Measurements from ENCODE around the gene VWA2.

DNA sequence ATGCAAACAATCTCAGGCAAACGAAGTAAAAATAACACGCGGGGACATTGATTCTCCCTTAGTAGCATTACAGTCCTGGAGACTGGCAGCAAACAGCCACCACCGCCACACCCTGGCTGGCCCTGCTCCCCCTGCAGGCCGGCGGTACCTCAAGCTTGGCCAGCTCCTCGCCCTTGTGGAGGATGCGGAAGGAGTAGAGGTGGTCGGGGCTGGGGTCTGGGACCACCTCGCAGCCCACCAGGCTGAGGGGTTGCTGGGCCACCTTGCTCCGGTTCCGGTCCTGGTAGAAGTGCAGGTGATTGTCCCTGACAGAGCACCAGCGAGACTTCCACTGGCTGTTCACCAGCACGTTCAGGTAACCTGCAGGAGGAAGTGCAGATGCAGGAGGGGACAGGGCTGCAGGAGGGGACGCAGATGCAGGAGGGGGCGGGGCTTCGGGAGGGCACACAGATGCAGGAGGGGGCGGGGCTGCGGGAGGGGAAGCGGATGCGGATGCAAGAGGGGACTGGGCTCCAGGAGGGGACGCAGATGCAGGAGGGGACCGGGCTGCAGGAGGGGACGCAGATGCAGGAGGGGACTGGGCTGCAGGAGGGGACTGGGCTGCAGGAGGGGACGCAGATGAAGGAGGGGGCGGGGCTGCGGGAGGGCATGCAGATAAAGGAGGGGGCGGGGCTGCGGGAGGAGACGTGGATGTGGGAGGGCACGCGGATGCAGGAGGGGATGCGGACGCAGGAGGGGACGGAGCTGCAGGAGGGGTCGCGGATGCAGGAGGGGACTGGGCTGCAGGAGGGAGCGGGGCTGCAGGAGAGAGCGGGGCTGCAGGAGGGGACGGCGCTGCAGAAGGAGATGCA is 65.7 kb downstream of the VWA2 start:
- TF ChIP-seq, protein P1, sequence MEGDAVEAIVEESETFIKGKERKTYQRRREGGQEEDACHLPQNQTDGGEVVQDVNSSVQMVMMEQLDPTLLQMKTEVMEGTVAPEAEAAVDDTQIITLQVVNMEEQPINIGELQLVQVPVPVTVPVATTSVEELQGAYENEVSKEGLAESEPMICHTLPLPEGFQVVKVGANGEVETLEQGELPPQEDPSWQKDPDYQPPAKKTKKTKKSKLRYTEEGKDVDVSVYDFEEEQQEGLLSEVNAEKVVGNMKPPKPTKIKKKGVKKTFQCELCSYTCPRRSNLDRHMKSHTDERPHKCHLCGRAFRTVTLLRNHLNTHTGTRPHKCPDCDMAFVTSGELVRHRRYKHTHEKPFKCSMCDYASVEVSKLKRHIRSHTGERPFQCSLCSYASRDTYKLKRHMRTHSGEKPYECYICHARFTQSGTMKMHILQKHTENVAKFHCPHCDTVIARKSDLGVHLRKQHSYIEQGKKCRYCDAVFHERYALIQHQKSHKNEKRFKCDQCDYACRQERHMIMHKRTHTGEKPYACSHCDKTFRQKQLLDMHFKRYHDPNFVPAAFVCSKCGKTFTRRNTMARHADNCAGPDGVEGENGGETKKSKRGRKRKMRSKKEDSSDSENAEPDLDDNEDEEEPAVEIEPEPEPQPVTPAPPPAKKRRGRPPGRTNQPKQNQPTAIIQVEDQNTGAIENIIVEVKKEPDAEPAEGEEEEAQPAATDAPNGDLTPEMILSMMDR (IDR thresholded peaks at IDR 0.05): peak in 3 of 4 experiments; percentile 34 to 64 (median 60)
- TF ChIP-seq POLR2A (IDR thresholded peaks at IDR 0.05): no peak

All from prostate gland (tissue), 2 donors.